Sigmoid colon (tissue), 7 donors: Measurements from ENCODE around the gene USP1. TPM values are rescaled to one million over a fixed set of nuclear protein-coding genes. Genes with fewer than 3 reads are reported as not detected.

Source experiments
- DNase-seq: peaks from one replicate; pipeline ENCODE4 v3.0.0-alpha.2; 2019
- H3K27ac ChIP-seq, 4 donors: fragments of 200-600 bp; sonication (generic); one replicate each; pipeline ENCODE4 v1.5.1; 2016 to 2019; ENCODE audit warnings: mild to moderate bottlenecking in 1 of 4
- H3K27me3 ChIP-seq, 3 donors: fragments of 200-600 bp; sonication (generic); one replicate each; pipeline ENCODE4 v1.5.1; 2019; ENCODE audit warnings: mild to moderate bottlenecking in 1 of 3
- H3K36me3 ChIP-seq, 4 donors: fragments of 200-600 bp; sonication (generic); one replicate each; pipeline ENCODE4 v1.5.1; 2016 to 2019
- H3K4me1 ChIP-seq, 4 donors: fragments of 200-600 bp; sonication (generic); one replicate each; pipeline ENCODE4 v1.5.1; 2017 to 2019
- H3K4me3 ChIP-seq, 4 donors: fragments of 200-600 bp; sonication (generic); one replicate each; pipeline ENCODE4 v1.5.1; 2017 to 2019; ENCODE audit warnings: mild to moderate bottlenecking in 2 of 4, moderate library complexity in 1 of 4
- H3K9me3 ChIP-seq, 4 donors: fragments of 200-600 bp in 3 of 4; sonication (generic) in 3 of 4; one replicate each; pipeline versions ENCODE4 v1.5.1 to v1.6.1; 2013 to 2019
- CTCF ChIP-seq, 4 experiments: fragments of 450-650 bp in 3 of 4; fragments of 200-600 bp in 1 of 4; IDR thresholded peaks; one replicate each; pipeline ENCODE4 v1.5.1; 2016 to 2019; ENCODE audit warnings: antibody characterized with exemption in 4 of 4, mild to moderate bottlenecking in 3 of 4, moderate library complexity in 2 of 4
- EP300 ChIP-seq, 4 donors: sonication (generic); formaldehyde crosslinking; IDR thresholded peaks; one replicate each; pipeline ENCODE4 v1.6.1; 2017; ENCODE audit warnings: antibody characterized with exemption in 4 of 4
- POLR2A ChIP-seq, 2 donors: fragments of 450-650 bp; IDR thresholded peaks; one replicate each; pipeline ENCODE4 v1.6.1; 2016; ENCODE audit warnings: antibody characterized with exemption in 2 of 2, mild to moderate bottlenecking in 2 of 2, moderate library complexity in 2 of 2
- POLR2AphosphoS5 ChIP-seq, 4 donors: sonication (generic); formaldehyde crosslinking; IDR thresholded peaks; one replicate each; pipeline ENCODE4 v1.6.1; 2017; ENCODE audit warnings: antibody characterized with exemption in 4 of 4
- WGBS, 2 donors: extraction: QIAGEN DNeasy Blood & Tissue Kit; methylation state at CpG; one replicate each; pipeline ENCODE4 v1.1.7; 2013; 5-methylcytosine and 5-hydroxymethylcytosine counted together
- intact Hi-C: fragments of 100-400 bp; cut with DNase I; formaldehyde crosslinking; loops from one replicate; pipeline ENCODE4 v1.15.1; 2023
- polyA plus RNA-seq, 3 donors: library from polyadenylated mRNA; stranded (reverse); fragments of 200-250 nt; gene quantifications; one replicate each; pipeline ENCODE4 v1.2.3, GENCODE V29; 2013
- total RNA-seq, 4 donors: library from RNA; depleted of rRNA; stranded (reverse); fragments of >200 nt; gene quantifications; one replicate each; pipeline ENCODE4 v1.1.0, GENCODE V29; 2016
- donor health status: healthy with polysubstance abuse.
- donor health status: Bipolar disorder and iron deficiency.
- donor health status: healthy.

The USP1 gene
- total and polyA plus RNA-seq, 7 donors = 14.4 to 35.7 (median 20.5) TPM

- 76 to 81% methylated on average over 3 of the region's 3 CpGs for WGBS, 2 donors
- peaks cover 0 to 28% (median 0%) of the 10 kb centered on the region in 4 donors for H3K36me3 ChIP-seq
- no peaks in the 10 kb centered on the region for H3K27me3 ChIP-seq
- DNase-seq = no peak
- no peak overlapping the region for H3K27ac ChIP-seq
- H3K9me3 ChIP-seq = no peaks in the 10 kb centered on the region
- intact Hi-C loops = no loop called here
- H3K4me3 ChIP-seq = no peak overlapping the region
- peaks cover 0 to 5% (median 0%) of the 10 kb centered on the region in 4 donors for H3K4me1 ChIP-seq
- TF ChIP-seq EP300 (IDR thresholded peaks at IDR 0.05) (no peak), POLR2A (IDR thresholded peaks at IDR 0.05) (no peak), CTCF (IDR thresholded peaks at IDR 0.05) (no peak), POLR2AphosphoS5 (IDR thresholded peaks at IDR 0.05) (no peak)
Observed at GRCh38 chr1:62481681-62482080, 44.8 kb downstream of the USP1 start.

DNA sequence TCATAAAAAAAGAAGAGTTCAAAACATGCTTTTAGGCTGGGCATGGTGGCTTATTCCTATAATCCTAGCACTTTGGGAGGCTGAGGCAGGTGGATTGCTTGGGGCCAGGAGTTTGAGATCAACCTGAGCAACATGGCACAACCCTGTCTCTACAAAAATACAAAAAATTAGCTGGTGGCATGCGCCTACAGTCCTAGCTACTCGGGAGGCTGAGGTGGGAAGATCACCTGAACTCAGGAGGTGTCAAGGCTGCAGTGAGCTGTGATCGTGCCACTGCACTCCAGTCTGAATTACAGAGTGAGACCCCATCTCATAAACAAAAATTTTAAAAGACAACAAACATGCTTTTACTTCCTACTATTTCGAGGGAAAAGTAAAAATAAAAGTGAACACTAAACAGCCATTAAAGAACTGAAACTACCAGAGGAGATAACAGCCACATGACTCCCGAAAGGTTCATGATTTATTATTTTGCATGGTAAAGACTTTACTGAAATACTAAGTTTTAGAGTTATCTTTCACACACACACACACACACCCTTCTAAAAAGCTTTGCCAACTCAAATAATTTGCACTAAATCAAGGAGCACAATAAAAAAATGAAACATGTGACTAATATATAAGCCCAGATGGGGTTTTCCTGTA lies 48.1 kb downstream of the USP1 start:
- Histone ChIP-seq H3K27me3 (no peaks in the 10 kb centered on the region), H3K4me3 (no peak overlapping the region), H3K9me3 (no peaks in the 10 kb centered on the region), H3K27ac (no peak overlapping the region), H3K4me1 (peaks cover 0 to 5% (median 0%) of the 10 kb centered on the region in 4 donors), H3K36me3 (peaks cover 0 to 48% (median 0%) of the 10 kb centered on the region in 4 donors)
- intact Hi-C loops = no loop called here
- no peak for TF ChIP-seq CTCF (IDR thresholded peaks at IDR 0.05)
- no peak for TF ChIP-seq EP300 (IDR thresholded peaks at IDR 0.05)
- TF ChIP-seq POLR2AphosphoS5 (IDR thresholded peaks at IDR 0.05) = no peak
- no peak for TF ChIP-seq POLR2A (IDR thresholded peaks at IDR 0.05)
- 77 to 90% methylated on average over 5 of the region's 5 CpGs for WGBS, 2 donors
- no peak for DNase-seq

- H3K4me1 ChIP-seq = no peaks in the 10 kb centered on the region
- H3K9me3 ChIP-seq = no peaks in the 10 kb centered on the region
- 93 to 96% methylated on average over 2 of the region's 2 CpGs for WGBS, 2 donors
- no peak for DNase-seq
- intact Hi-C loops = no loop called here
- H3K27me3 ChIP-seq = no peaks in the 10 kb centered on the region
- no peak overlapping the region for H3K27ac ChIP-seq
- H3K4me3 ChIP-seq = no peak overlapping the region
- TF ChIP-seq POLR2A (IDR thresholded peaks at IDR 0.05) (no peak), EP300 (IDR thresholded peaks at IDR 0.05) (no peak), POLR2AphosphoS5 (IDR thresholded peaks at IDR 0.05) (no peak), CTCF (IDR thresholded peaks at IDR 0.05) (no peak)
- H3K36me3 ChIP-seq = peaks cover 8 to 64% (median 13%) of the 10 kb centered on the region in 4 donors
Observed at GRCh38 chr1:62487956-62488355, 51.1 kb downstream of the USP1 start.

DNA sequence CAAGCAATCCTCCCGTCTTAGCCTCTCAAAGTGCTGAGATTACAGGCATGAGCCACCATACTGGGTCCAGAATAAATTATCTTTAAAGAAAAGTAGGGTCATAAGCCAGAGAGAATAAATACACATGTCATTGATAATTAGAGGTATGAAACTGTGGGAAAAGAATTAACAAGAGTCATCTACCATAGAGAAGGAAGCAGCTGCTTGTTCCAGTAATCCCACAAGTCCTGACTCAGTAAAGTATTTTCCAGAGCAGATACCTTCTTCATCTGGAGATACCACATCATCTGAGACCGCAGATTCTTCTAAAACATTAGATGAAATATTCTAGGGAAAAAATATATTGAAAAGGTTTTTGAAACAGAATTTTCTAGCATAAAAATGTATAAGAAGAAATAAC lies 55.7 kb downstream of the USP1 start:
- Histone ChIP-seq H3K36me3 (peaks cover 8 to 84% (median 17%) of the 10 kb centered on the region in 4 donors), H3K27me3 (no peaks in the 10 kb centered on the region), H3K27ac (no peak overlapping the region), H3K9me3 (no peaks in the 10 kb centered on the region), H3K4me3 (no peak overlapping the region), H3K4me1 (no peaks in the 10 kb centered on the region)
- WGBS, 2 donors = 96 to 97% methylated on average over 2 of the region's 2 CpGs
- no peak for DNase-seq
- intact Hi-C loops = no loop called here
- TF ChIP-seq POLR2A (IDR thresholded peaks at IDR 0.05) = no peak
- TF ChIP-seq POLR2AphosphoS5 (IDR thresholded peaks at IDR 0.05) = no peak
- no peak for TF ChIP-seq CTCF (IDR thresholded peaks at IDR 0.05)

GRCh38 chr1:62493656-62494055 lies 56.8 kb downstream of the USP1 start:
- Histone ChIP-seq H3K27me3 (no peaks in the 10 kb centered on the region), H3K4me3 (no peak overlapping the region), H3K4me1 (no peaks in the 10 kb centered on the region), H3K9me3 (no peaks in the 10 kb centered on the region), H3K36me3 (peaks cover 8 to 74% (median 17%) of the 10 kb centered on the region in 4 donors), H3K27ac (no peak overlapping the region)
- no peak for TF ChIP-seq POLR2A (IDR thresholded peaks at IDR 0.05)
- TF ChIP-seq CTCF (IDR thresholded peaks at IDR 0.05) = no peak
- no peak for TF ChIP-seq POLR2AphosphoS5 (IDR thresholded peaks at IDR 0.05)
- TF ChIP-seq EP300 (IDR thresholded peaks at IDR 0.05) = no peak
- intact Hi-C loops = no loop called here
- 96 to 97% methylated on average over 3 of the region's 3 CpGs for WGBS, 2 donors
- DNase-seq = no peak
